PFSK-1 (cell line): ENCODE measurements around the gene UGT2B7.

Experiments
- FOXP2 ChIP-seq: optimal IDR thresholded peaks from 2 replicates; pipeline ENCODE3; 2011; ENCODE audit warnings: borderline replicate concordance, control low read depth, inconsistent platforms; ENCODE audit not compliant: insufficient read depth; ENCODE audit errors: extremely low read length, extremely low read depth
- POLR2AphosphoS5 ChIP-seq: IDR thresholded peaks from 2 replicates; pipeline ENCODE4 v1.6.1; 2012; ENCODE audit warnings: low read depth, mild to moderate bottlenecking, control low read depth, low read length, moderate library complexity
- SIN3A ChIP-seq: IDR thresholded peaks from 2 replicates; pipeline ENCODE4 v1.6.1; 2012; ENCODE audit warnings: mild to moderate bottlenecking, low read length, moderate library complexity, borderline replicate concordance; ENCODE audit not compliant: insufficient read depth
- TAF1 ChIP-seq: IDR thresholded peaks from 2 replicates; pipeline ENCODE4 v1.6.1; 2012; ENCODE audit warnings: low read length, control low read depth, borderline replicate concordance; ENCODE audit not compliant: insufficient read depth
- TF ChIP-seq, protein P1 (sequence below), 2 experiments: IDR thresholded peaks; 2 replicates each; pipeline versions ENCODE4 v1.6.1 to v1.8.0; 2011 to 2012; ENCODE audit warnings: low read depth in 2 of 2, low read length in 2 of 2, control low read depth in 1 of 2, inconsistent platforms in 1 of 2, mild to moderate bottlenecking in 1 of 2, moderate library complexity in 1 of 2; ENCODE audit not compliant: insufficient read depth in 1 of 2

Gene UGT2B7

GRCh38 chr4:69078852-69079251, 17.4 kb upstream of the UGT2B7 start:
- TF ChIP-seq FOXP2: no peak
- no peak for TF ChIP-seq TAF1

- no peak for TF ChIP-seq SIN3A
- TF ChIP-seq, protein P1, sequence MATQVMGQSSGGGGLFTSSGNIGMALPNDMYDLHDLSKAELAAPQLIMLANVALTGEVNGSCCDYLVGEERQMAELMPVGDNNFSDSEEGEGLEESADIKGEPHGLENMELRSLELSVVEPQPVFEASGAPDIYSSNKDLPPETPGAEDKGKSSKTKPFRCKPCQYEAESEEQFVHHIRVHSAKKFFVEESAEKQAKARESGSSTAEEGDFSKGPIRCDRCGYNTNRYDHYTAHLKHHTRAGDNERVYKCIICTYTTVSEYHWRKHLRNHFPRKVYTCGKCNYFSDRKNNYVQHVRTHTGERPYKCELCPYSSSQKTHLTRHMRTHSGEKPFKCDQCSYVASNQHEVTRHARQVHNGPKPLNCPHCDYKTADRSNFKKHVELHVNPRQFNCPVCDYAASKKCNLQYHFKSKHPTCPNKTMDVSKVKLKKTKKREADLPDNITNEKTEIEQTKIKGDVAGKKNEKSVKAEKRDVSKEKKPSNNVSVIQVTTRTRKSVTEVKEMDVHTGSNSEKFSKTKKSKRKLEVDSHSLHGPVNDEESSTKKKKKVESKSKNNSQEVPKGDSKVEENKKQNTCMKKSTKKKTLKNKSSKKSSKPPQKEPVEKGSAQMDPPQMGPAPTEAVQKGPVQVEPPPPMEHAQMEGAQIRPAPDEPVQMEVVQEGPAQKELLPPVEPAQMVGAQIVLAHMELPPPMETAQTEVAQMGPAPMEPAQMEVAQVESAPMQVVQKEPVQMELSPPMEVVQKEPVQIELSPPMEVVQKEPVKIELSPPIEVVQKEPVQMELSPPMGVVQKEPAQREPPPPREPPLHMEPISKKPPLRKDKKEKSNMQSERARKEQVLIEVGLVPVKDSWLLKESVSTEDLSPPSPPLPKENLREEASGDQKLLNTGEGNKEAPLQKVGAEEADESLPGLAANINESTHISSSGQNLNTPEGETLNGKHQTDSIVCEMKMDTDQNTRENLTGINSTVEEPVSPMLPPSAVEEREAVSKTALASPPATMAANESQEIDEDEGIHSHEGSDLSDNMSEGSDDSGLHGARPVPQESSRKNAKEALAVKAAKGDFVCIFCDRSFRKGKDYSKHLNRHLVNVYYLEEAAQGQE (IDR thresholded peaks at IDR 0.05; ENCODE audit: insufficient read depth in 1 of 2, low read depth in 2 of 2, low read length in 2 of 2): no peak
- no peak for TF ChIP-seq TAF1
- TF ChIP-seq FOXP2: no peak
- TF ChIP-seq POLR2AphosphoS5: no peak
These were observed 7.8 kb upstream of the UGT2B7 start for GRCh38 chr4:69088473-69088872.

DNA sequence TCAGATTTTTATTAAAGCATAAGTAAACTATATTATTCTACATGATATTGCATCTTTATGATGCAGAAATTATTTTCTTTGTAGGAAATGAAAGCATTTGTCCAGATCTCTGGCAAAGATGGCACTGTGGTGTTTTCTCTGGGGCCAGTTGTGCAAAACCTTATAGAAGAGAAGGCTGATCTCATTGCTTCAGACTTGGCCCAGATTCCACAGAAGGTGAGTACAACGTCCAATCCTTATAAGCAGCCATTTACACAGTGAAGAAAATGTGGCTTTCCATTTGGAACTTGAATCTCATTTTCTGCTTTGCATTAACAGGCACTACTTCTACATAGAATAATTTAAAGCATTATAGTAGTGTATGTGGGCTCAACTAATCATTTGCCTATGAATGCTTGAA, 6.9 kb upstream of the UGT2B7 start:
- TF ChIP-seq, protein P1 (IDR thresholded peaks at IDR 0.05; ENCODE audit: insufficient read depth in 1 of 2, low read depth in 2 of 2, low read length in 2 of 2): no peak
- TF ChIP-seq TAF1 (no peak), SIN3A (no peak), FOXP2 (no peak), POLR2AphosphoS5 (no peak)

- no peak for TF ChIP-seq TAF1
- no peak for TF ChIP-seq POLR2AphosphoS5
- no peak for TF ChIP-seq FOXP2
- no peak for TF ChIP-seq SIN3A
- TF ChIP-seq, protein P1 (IDR thresholded peaks at IDR 0.05; ENCODE audit: insufficient read depth in 1 of 2, low read depth in 2 of 2, low read length in 2 of 2): no peak
These were observed 4.1 kb upstream of the UGT2B7 start for GRCh38 chr4:69092190-69092589.

GRCh38 chr4:69092980-69093568, 3.2 kb upstream of the UGT2B7 start:
- no peak for TF ChIP-seq TAF1
- TF ChIP-seq, protein P1 (IDR thresholded peaks at IDR 0.05; ENCODE audit: insufficient read depth in 1 of 2, low read depth in 2 of 2, low read length in 2 of 2): no peak
- TF ChIP-seq POLR2AphosphoS5: no peak
- TF ChIP-seq FOXP2: no peak
- no peak for TF ChIP-seq SIN3A
